HepG2 (cell line): Measurements from ENCODE around the gene LRRTM3. TPM values are rescaled to one million over a fixed set of nuclear protein-coding genes. Genes with fewer than 3 reads are reported as not detected.

Experiments used
- ATAC-seq: fragments of 200-7000 bp; cut with Tn5 transposase; 3 replicates; pipeline ENCODE4 v1.9.1; 2020; ENCODE audit warnings: mild to moderate bottlenecking, moderate library complexity
- BruUV-seq: library from RNA; stranded (reverse); fragments of 400-500 nt; replicated peaks from 2 replicates; lab custom pipeline; 2021; lab: Mats Ljungman, UMichigan
- CTCF ChIA-PET: fragments of 300-600 bp; formaldehyde crosslinking; extraction: SDS; loops from one replicate; lab custom pipeline; 2021; ENCODE audit warnings: low total read pairs, inconsistent platforms, low intra/inter-chr PET ratio; lab: Yijun Ruan, JAX
- POLR2A ChIA-PET: fragments of 350-600 bp; sonication (Branson Sonifier 250); formaldehyde crosslinking; loops from one replicate; lab custom pipeline; 2020; ENCODE audit warnings: antibody characterized with exemption, inconsistent platforms; lab: Yijun Ruan, JAX
- DNase-seq: peaks from one replicate; pipeline ENCODE4 v3.0.0-alpha.2; 2015; ENCODE audit warnings: low spot score
- FAIRE-seq: peaks from 3 replicates; lab custom pipeline; 2011; peaks lifted over from hg19 to GRCh38; lab: Jason Lieb, UNC
- H2AFZ ChIP-seq: one replicate; pipeline ENCODE4 v1.6.1; 2011; ENCODE audit warnings: low read length, inconsistent platforms
- H3K27ac ChIP-seq: fragments of 300-600 bp; 3 replicates; pipeline ENCODE4 v1.8.0; 2011; ENCODE audit warnings: mixed run types, mild to moderate bottlenecking, mixed read lengths, low read length, inconsistent platforms; ENCODE audit not compliant: insufficient read depth; ENCODE audit errors: extremely low read length
- H3K27me3 ChIP-seq, 2 experiments: fragments of 200-600 bp in 1 of 2; 2 replicates in 1 of 2; 3 replicates in 1 of 2; pipeline versions ENCODE4 v1.6.0 to v1.8.0; 2011; ENCODE audit warnings: low read length in 2 of 2, mild to moderate bottlenecking in 2 of 2, moderate library complexity in 2 of 2, inconsistent platforms in 1 of 2; ENCODE audit not compliant: insufficient read depth in 2 of 2, control insufficient read depth in 1 of 2
- H3K36me3 ChIP-seq, 2 experiments: fragments of 200-600 bp in 1 of 2; replicated peaks in 1 of 2; 2 replicates in 1 of 2; 3 replicates in 1 of 2; pipeline versions ENCODE4 v1.5.1 to v1.8.0; 2011; ENCODE audit warnings: low read length in 2 of 2, inconsistent platforms in 1 of 2; ENCODE audit not compliant: insufficient read depth in 2 of 2, control insufficient read depth in 1 of 2
- H3K4me1 ChIP-seq: 2 replicates; pipeline ENCODE4 v1.5.1; 2012; ENCODE audit warnings: low read length, inconsistent platforms; ENCODE audit not compliant: insufficient read depth
- H3K4me2 ChIP-seq: 2 replicates; pipeline ENCODE4 v1.6.0; 2011; ENCODE audit warnings: low read depth, low read length, inconsistent platforms
- H3K4me3 ChIP-seq, 3 experiments: fragments of 200-600 bp in 1 of 3; sonication (generic), shearing (Covaris generic) in 1 of 3; replicated peaks in 1 of 3; 2 replicates each; pipeline ENCODE4 v1.5.1; 2011 to 2016; ENCODE audit warnings: low read length in 3 of 3, inconsistent platforms in 2 of 3, low read depth in 2 of 3, mild to moderate bottlenecking in 2 of 3, control low read depth in 1 of 3, mixed read lengths in 1 of 3; ENCODE audit not compliant: insufficient read depth in 1 of 3
- H3K79me2 ChIP-seq: one replicate; pipeline ENCODE4 v1.6.1; 2011; ENCODE audit warnings: low read length, inconsistent platforms; ENCODE audit not compliant: insufficient read depth
- H3K9ac ChIP-seq: 2 replicates; pipeline ENCODE4 v1.6.0; 2011; ENCODE audit warnings: mild to moderate bottlenecking, low read depth, low read length, inconsistent platforms; ENCODE audit not compliant: insufficient read depth
- H3K9me3 ChIP-seq: 2 replicates; pipeline ENCODE4 v1.5.1; 2012; ENCODE audit warnings: mild to moderate bottlenecking, low read length
- H4K20me1 ChIP-seq: 2 replicates; pipeline ENCODE4 v1.6.0; 2011; ENCODE audit warnings: inconsistent platforms, mild to moderate bottlenecking, low read length, moderate library complexity; ENCODE audit not compliant: insufficient read depth
- HHEX ChIP-seq: IDR thresholded peaks from 2 replicates; pipeline ENCODE4 v1.6.1; 2016; ENCODE audit warnings: control low read depth
- HNF4A ChIP-seq: sonication (generic); formaldehyde crosslinking; IDR thresholded peaks from 2 replicates; pipeline ENCODE4 v1.4.0; 2020; ENCODE audit warnings: missing genetic modification reagents
- PRDM15 ChIP-seq: sonication (generic); formaldehyde crosslinking; IDR thresholded peaks from 2 replicates; pipeline ENCODE4 v1.4.0; 2020; ENCODE audit warnings: missing genetic modification reagents
- ZBTB7A ChIP-seq: sonication (generic); formaldehyde crosslinking; IDR thresholded peaks from 2 replicates; pipeline ENCODE4 v1.8.0; 2022; ENCODE audit warnings: mild to moderate bottlenecking, missing genetic modification reagents
- ZBTB8A ChIP-seq: sonication (generic); formaldehyde crosslinking; IDR thresholded peaks from 2 replicates; pipeline ENCODE4 v1.4.0; 2020; ENCODE audit warnings: mild to moderate bottlenecking, low read depth, missing genetic modification reagents, borderline replicate concordance
- ZFP36 ChIP-seq: fragments of 150-350 bp; IDR thresholded peaks from 2 replicates; pipeline ENCODE4 v1.6.1; 2018; ENCODE audit warnings: borderline replicate concordance, low read length, low read depth; ENCODE audit not compliant: partially characterized antibody
- ZNF160 ChIP-seq: sonication (generic); formaldehyde crosslinking; IDR thresholded peaks from 2 replicates; pipeline ENCODE4 v1.8.0; 2022; ENCODE audit warnings: mild to moderate bottlenecking, inconsistent platforms, missing genetic modification reagents
- ZNF274 ChIP-seq: sonication (generic); formaldehyde crosslinking; IDR thresholded peaks from 2 replicates; pipeline ENCODE4 v1.5.1; 2020; ENCODE audit warnings: mild to moderate bottlenecking, missing genetic modification reagents
- ZNF644 ChIP-seq: IDR thresholded peaks from 2 replicates; pipeline ENCODE4 v1.6.1; 2016; ENCODE audit warnings: low read depth
- ZSCAN21 ChIP-seq: sonication (generic); formaldehyde crosslinking; IDR thresholded peaks from 2 replicates; pipeline ENCODE4 v1.8.0; 2022; ENCODE audit warnings: mild to moderate bottlenecking, missing genetic modification reagents, moderate library complexity, borderline replicate concordance
- WGBS: methylation state at CpG from one replicate; pipeline ENCODE4 v1.1.6; 2017; ENCODE audit warnings: low lambda C conversion rate; 5-methylcytosine and 5-hydroxymethylcytosine counted together
- in situ Hi-C: cut with HindIII; loops from 2 replicates; pipeline ENCODE4 v1.10.0; 2017; ENCODE audit warnings: low pct_unique_long_range_greater_than_20kb; ENCODE audit not compliant: extremely low pct_ligation_motif_present
- intact Hi-C: fragments of 100-400 bp; cut with micrococcal nuclease; formaldehyde crosslinking; loops from one replicate; pipeline ENCODE4 v1.10.0; 2022; ENCODE audit not compliant: unreplicated experiment
- polyA plus RNA-seq, 8 experiments: library from polyadenylated mRNA; depleted of rRNA in 3 of 8; stranded (reverse) in 7 of 8; unstranded in 1 of 8; fragments of >200 nt; fragmentation: Illumina TruSeq in 4 of 8; extraction: Trizol in 4 of 8; gene quantifications; 2 replicates each; pipeline versions ENCODE4 v1.2.1 to v1.2.3, GENCODE V29; 2011 to 2016; ENCODE audit warnings: low read depth in 4 of 8, missing spikeins in 1 of 8, mixed read lengths in 1 of 8; ENCODE audit not compliant: insufficient read depth in 1 of 8
- total RNA-seq, 5 experiments: library from RNA; depleted of rRNA; stranded (reverse); fragments of >200 nt; fragmentation: Illumina TruSeq; extraction: Trizol; gene quantifications; 2 replicates each; pipeline ENCODE4 v1.2.3, GENCODE V29; 2016; ENCODE audit warnings: low read depth in 1 of 5

The LRRTM3 gene
- total and polyA plus RNA-seq, 2 of the 13 experiments (the other 11 are each of a cell fraction or from before 2014, with no cell fraction given) = not detected

GRCh38 chr10:66892871-66893270 is 33.0 kb upstream of the LRRTM3 start:
- ChIA-PET POLR2A (no interaction called here), CTCF (no interaction called here)
- Histone ChIP-seq H3K27ac (no peak overlapping the region), H2AFZ (no peak overlapping the region), H4K20me1 (no peaks in the 10 kb centered on the region)
- FAIRE-seq = no peak
- TF ChIP-seq PRDM15 (CRISPR knock-in tag) (no peak), ZBTB8A (CRISPR knock-in tag) (no peak), ZFP36 (no peak), ZSCAN21 (CRISPR knock-in tag) (no peak), ZNF274 (CRISPR knock-in tag) (no peak), HNF4A (no peak), HHEX (CRISPR knock-in tag) (no peak), ZNF644 (CRISPR knock-in tag) (no peak), ZNF160 (CRISPR knock-in tag) (no peak), ZBTB7A (CRISPR knock-in tag) (no peak)
- TF ChIP-seq, all 625 proteins: peak for 0
- intact Hi-C loops = no loop called here
- Histone ChIP-seq H3K79me2 (no peaks in the 10 kb centered on the region), H3K4me2 (no peak overlapping the region), H3K9me3 (peaks cover 2% of the 10 kb centered on the region; the same call in 1 of the 2 replicates), H3K36me3 (no peaks in the 10 kb centered on the region), H3K27me3 (no peaks in the 10 kb centered on the region), H3K9ac (no peak overlapping the region), H3K4me1 (no peaks in the 10 kb centered on the region), H3K4me3 (no peak overlapping the region)
- no TSS peak for BruUV-seq
- DNase-seq = no peak
- in situ Hi-C loops = no loop called here
- ATAC-seq = no peak
- WGBS = 0% methylated on average over 2 of the region's 2 CpGs
